A549 (cell line): ENCODE data around the gene GLRA3. TPM values are rescaled to one million over a fixed set of nuclear protein-coding genes. Genes with fewer than 3 reads are reported as not detected.

ENCODE experiments used
- ATAC-seq, 2 experiments: fragments of 200-7000 bp in 1 of 2; fragments of >200 bp in 1 of 2; cut with Nextera tagmentation in 1 of 2; cut with Tn5 transposase in 1 of 2; 3 replicates each; pipeline versions ENCODE4 v1.8.0 to v1.9.1; 2018 to 2020; ENCODE audit warnings: mild to moderate bottlenecking in 1 of 2, moderate library complexity in 1 of 2
- CTCF ChIA-PET: fragments of 300-600 bp; sonication (Branson Sonifier 250); formaldehyde crosslinking; extraction: SDS; loops from one replicate; lab custom pipeline; 2021; ENCODE audit warnings: antibody characterized with exemption, inconsistent platforms; lab: Yijun Ruan, JAX
- POLR2A ChIA-PET: fragments of 350-600 bp; formaldehyde crosslinking; extraction: SDS; loops from one replicate; lab custom pipeline; 2021; ENCODE audit warnings: antibody characterized with exemption, inconsistent platforms; lab: Yijun Ruan, JAX
- DNase-seq, 2 experiments: peaks; one replicate each; pipeline versions ENCODE4 v3.0.0 to v3.0.0-alpha.2; 2011 to 2016; ENCODE audit warnings: low read depth in 1 of 2, low spot score in 1 of 2
- FAIRE-seq: peaks from 2 replicates; lab custom pipeline; 2011; peaks lifted over from hg19 to GRCh38; lab: Jason Lieb, UNC
- H3K27ac ChIP-seq, 2 experiments: fragments of >200 bp; sonication (Bioruptor Twin); formaldehyde crosslinking; 3 replicates each; pipeline ENCODE4 v1.5.1; 2016 to 2017
- H3K4me1 ChIP-seq: fragments of >200 bp; sonication (Bioruptor Twin); formaldehyde crosslinking; 3 replicates; pipeline ENCODE4 v1.6.1; 2016
- H3K4me2 ChIP-seq: fragments of >200 bp; sonication (Bioruptor Twin); formaldehyde crosslinking; 3 replicates; pipeline ENCODE4 v1.6.1; 2016
- H3K4me3 ChIP-seq: fragments of >200 bp; sonication (Bioruptor Twin); formaldehyde crosslinking; 3 replicates; pipeline ENCODE4 v1.5.1; 2016
- H3K9me3 ChIP-seq: fragments of >200 bp; sonication (Bioruptor Twin); formaldehyde crosslinking; 3 replicates; pipeline ENCODE4 v1.6.1; 2016
- CHD2 ChIP-seq: fragments of 150-350 bp; IDR thresholded peaks from 2 replicates; pipeline ENCODE4 v1.6.1; 2014; ENCODE audit warnings: low read length; ENCODE audit not compliant: partially characterized antibody
- EP300 ChIP-seq, 2 experiments: fragments of >200 bp; sonication (Bioruptor Twin); formaldehyde crosslinking; IDR thresholded peaks; 2 replicates in 1 of 2; 3 replicates in 1 of 2; pipeline ENCODE4 v1.6.1; 2016 to 2017
- ESRRA ChIP-seq: fragments of 150-350 bp; IDR thresholded peaks from 2 replicates; pipeline ENCODE4 v1.6.1; 2014; ENCODE audit warnings: mild to moderate bottlenecking, low read length, borderline replicate concordance
- FOSL2 ChIP-seq, 2 experiments: fragments of 450-650 bp in 1 of 2; fragments of >200 bp in 1 of 2; sonication (Bioruptor Twin) in 1 of 2; formaldehyde crosslinking; IDR thresholded peaks; 2 replicates each; pipeline versions ENCODE4 v1.5.0 to v1.6.1; 2016 to 2020; ENCODE audit warnings: mild to moderate bottlenecking in 1 of 2, moderate library complexity in 1 of 2
- HDAC2 ChIP-seq: fragments of 200-600 bp; sonication (generic); IDR thresholded peaks from 2 replicates; pipeline ENCODE4 v1.6.1; 2016
- HMGXB4 ChIP-seq: fragments of 250-450 bp; sonication (Bioruptor Pico); IDR thresholded peaks from 2 replicates; pipeline ENCODE4 v1.5.0; 2021; ENCODE audit warnings: mild to moderate bottlenecking, moderate library complexity, borderline replicate concordance
- HOXA7 ChIP-seq: fragments of 250-450 bp; sonication (Bioruptor Pico); IDR thresholded peaks from 2 replicates; pipeline ENCODE4 v1.5.0; 2020; ENCODE audit warnings: mild to moderate bottlenecking, moderate library complexity
- HOXB5 ChIP-seq: fragments of 250-450 bp; sonication (Bioruptor Pico); IDR thresholded peaks from 2 replicates; pipeline ENCODE4 v1.5.0; 2020; ENCODE audit warnings: mild to moderate bottlenecking, moderate library complexity
- JUN ChIP-seq, 2 experiments: fragments of >200 bp; sonication (Bioruptor Twin); formaldehyde crosslinking; IDR thresholded peaks; 2 replicates in 1 of 2; 3 replicates in 1 of 2; pipeline ENCODE4 v1.6.1; 2016 to 2017
- NR3C1 ChIP-seq: fragments of >200 bp; sonication (Bioruptor Twin); formaldehyde crosslinking; IDR thresholded peaks from 3 replicates; pipeline ENCODE4 v1.6.1; 2017
- PBX3 ChIP-seq: IDR thresholded peaks from 2 replicates; pipeline ENCODE4 v1.6.1; 2012
- POLR2A ChIP-seq: IDR thresholded peaks from 2 replicates; pipeline ENCODE4 v1.6.1; 2012; ENCODE audit warnings: mild to moderate bottlenecking, low read length
- RCOR1 ChIP-seq: fragments of 150-350 bp; IDR thresholded peaks from 2 replicates; pipeline ENCODE4 v1.6.1; 2014; ENCODE audit warnings: antibody characterized with exemption, low read length, low read depth
- REST ChIP-seq: fragments of 200-600 bp; sonication (generic); IDR thresholded peaks from 2 replicates; pipeline ENCODE4 v1.6.1; 2016; ENCODE audit warnings: antibody characterized with exemption, mild to moderate bottlenecking, moderate library complexity
- RNF2 ChIP-seq: fragments of 200-600 bp; sonication (generic); IDR thresholded peaks from 2 replicates; pipeline ENCODE4 v1.6.1; 2016; ENCODE audit warnings: low read depth, mild to moderate bottlenecking, antibody characterized with exemption, moderate library complexity, borderline replicate concordance
- SMC3 ChIP-seq: fragments of >200 bp; sonication (Bioruptor Twin); formaldehyde crosslinking; IDR thresholded peaks from 3 replicates; pipeline ENCODE4 v1.6.1; 2018; ENCODE audit warnings: inconsistent platforms
- ZC3H11A ChIP-seq: fragments of 450-650 bp; IDR thresholded peaks from 2 replicates; pipeline ENCODE4 v1.6.1; 2014; ENCODE audit warnings: antibody characterized with exemption, mild to moderate bottlenecking
- WGBS: methylation state at CpG from one replicate; pipeline ENCODE4 v1.1.6; 2017; ENCODE audit errors: missing lambda C conversion rate; 5-methylcytosine and 5-hydroxymethylcytosine counted together
- polyA plus RNA-seq, 4 experiments: library from polyadenylated mRNA; depleted of rRNA in 3 of 4; stranded (reverse); fragments of >200 nt; fragmentation: RNase III in 1 of 4; extraction: RNeasy Plus Mini Kit Qiagen cat#74134 plus additional on column Dnase treatment in 1 of 4; gene quantifications; 2 replicates in 3 of 4; 3 replicates in 1 of 4; pipeline ENCODE4 v1.2.3, GENCODE V29; 2011 to 2017

The GLRA3 gene
- polyA plus RNA-seq, 2 of the 4 experiments (the other 2 are of a cell fraction): 0.01 to 0.04 TPM

- TF ChIP-seq REST (no peak), RNF2 (no peak), CHD2 (no peak), EP300 (IDR thresholded peaks at IDR 0.05) (no peak)
These were observed 38.9 kb upstream of the GLRA3 start (continued) for GRCh38 chr4:174867903-174868302.

- Histone ChIP-seq H3K9me3 (no peaks in the 10 kb centered on the region), H3K4me3 (no peak overlapping the region), H3K27ac (no peak overlapping the region), H3K4me2 (no peak overlapping the region), H3K4me1 (no peaks in the 10 kb centered on the region)
- ATAC-seq: no peak
- whole genome bisulfite sequencing: 0% methylated on average over 1 of the region's 1 CpG
- ChIA-PET CTCF (interaction anchor here (0.9 kb wide), 1 partner anchor 388 kb away, joined by 3 read pairs; no protein-coding TSS in a partner anchor), POLR2A (no interaction called here)
- FAIRE-seq: no peak
- DNase-seq: no peak
- no peak for TF ChIP-seq HOXB5 (CRISPR knock-in tag)
- TF ChIP-seq FOSL2 (IDR thresholded peaks at IDR 0.05): no peak
- TF ChIP-seq FOSL2 (CRISPR knock-in tag; IDR thresholded peaks at IDR 0.05): no peak
- no peak for TF ChIP-seq SMC3
- no peak for TF ChIP-seq REST
- no peak for TF ChIP-seq POLR2A
- no peak for TF ChIP-seq HDAC2
- TF ChIP-seq ESRRA: no peak
- no peak for TF ChIP-seq NR3C1
- no peak for TF ChIP-seq RCOR1
- TF ChIP-seq JUN (IDR thresholded peaks at IDR 0.05): no peak
- TF ChIP-seq EP300 (IDR thresholded peaks at IDR 0.05): no peak
- no peak for TF ChIP-seq ZC3H11A
- no peak for TF ChIP-seq PBX3
- TF ChIP-seq HMGXB4 (CRISPR knock-in tag): no peak
- no peak for TF ChIP-seq HOXA7 (CRISPR knock-in tag)
These were observed 36.5 kb upstream of the GLRA3 start for GRCh38 chr4:174865418-174865985.
